Neural progenitor cell (in vitro differentiated cells): Measurements from ENCODE around the gene KAT2B. TPM values are rescaled to one million over a fixed set of nuclear protein-coding genes. Genes with fewer than 3 reads are reported as not detected.
"Not testable (repeated sequence)": the region's sequence is repeated elsewhere in the genome, so short reads cannot be mapped to it uniquely, and the experiment has no call there.

Source experiments
- DNase-seq: peaks from one replicate; pipeline ENCODE4 v3.0.0-alpha.2; 2016; ENCODE audit warnings: low spot score
- H2AFZ ChIP-seq: fragments of 200-600 bp; sonication (generic); replicated peaks from 2 replicates; pipeline ENCODE4 v1.6.1; 2016; ENCODE audit warnings: antibody characterized with exemption
- H3F3A ChIP-seq: fragments of 200-600 bp; sonication (generic); 2 replicates; pipeline ENCODE4 v1.6.1; 2016; ENCODE audit warnings: antibody characterized with exemption, low read depth
- H3K27ac ChIP-seq: fragments of 200-600 bp; sonication (generic); 2 replicates; pipeline ENCODE4 v1.5.1; 2016; ENCODE audit warnings: mild to moderate bottlenecking
- H3K27me3 ChIP-seq: fragments of 200-600 bp; sonication (generic); 2 replicates; pipeline ENCODE4 v1.6.1; 2016; ENCODE audit warnings: mild to moderate bottlenecking, moderate library complexity
- H3K36me3 ChIP-seq: fragments of 200-600 bp; sonication (generic); 2 replicates; pipeline ENCODE4 v1.5.1; 2016
- H3K4me1 ChIP-seq: fragments of 200-600 bp; sonication (generic); 2 replicates; pipeline ENCODE4 v1.6.1; 2016; ENCODE audit warnings: mixed run types
- H3K4me2 ChIP-seq: fragments of 200-600 bp; sonication (generic); 2 replicates; pipeline ENCODE4 v1.6.1; 2016
- H3K4me3 ChIP-seq: fragments of 200-600 bp; sonication (generic); 2 replicates; pipeline ENCODE4 v1.5.1; 2016
- H3K79me2 ChIP-seq: fragments of 200-600 bp; sonication (generic); 2 replicates; pipeline ENCODE4 v1.6.1; 2016; ENCODE audit warnings: low read depth
- H3K9ac ChIP-seq: fragments of 200-600 bp; sonication (generic); 2 replicates; pipeline ENCODE4 v1.6.1; 2016
- H3K9me3 ChIP-seq: fragments of 200-600 bp; sonication (generic); 2 replicates; pipeline ENCODE4 v1.5.1; 2016; ENCODE audit warnings: low read depth
- H4K20me1 ChIP-seq: fragments of 200-600 bp; sonication (generic); 2 replicates; pipeline ENCODE4 v1.6.1; 2016; ENCODE audit warnings: low read depth
- H3K27ac Mint-ChIP-seq: 3 replicates; pipeline ENCODE4 v1.8.0; 2021; ENCODE audit warnings: mixed read lengths
- H3K27me3 Mint-ChIP-seq: 2 replicates; pipeline ENCODE4 v1.8.0; 2022; ENCODE audit warnings: low read depth, mild to moderate bottlenecking, inconsistent platforms, moderate library complexity, mixed read lengths; ENCODE audit not compliant: insufficient read depth
- H3K36me3 Mint-ChIP-seq: 3 replicates; pipeline ENCODE4 v1.8.0; 2021; ENCODE audit warnings: mixed read lengths
- H3K4me1 Mint-ChIP-seq: 3 replicates; pipeline ENCODE4 v1.8.0; 2021; ENCODE audit warnings: mixed read lengths
- H3K4me3 Mint-ChIP-seq: 3 replicates; pipeline ENCODE4 v1.8.0; 2021; ENCODE audit warnings: mild to moderate bottlenecking, moderate library complexity, mixed read lengths
- H3K9me3 Mint-ChIP-seq: 3 replicates; pipeline ENCODE4 v1.8.0; 2020; ENCODE audit warnings: mixed read lengths
- CTCF ChIP-seq: fragments of 200-600 bp; sonication (generic); IDR thresholded peaks from 2 replicates; pipeline ENCODE4 v1.5.1; 2017; ENCODE audit warnings: antibody characterized with exemption, mild to moderate bottlenecking
- EZH2 ChIP-seq: fragments of 200-600 bp; sonication (generic); IDR thresholded peaks from 2 replicates; pipeline ENCODE4 v1.6.1; 2017; ENCODE audit warnings: antibody characterized with exemption, mild to moderate bottlenecking, moderate library complexity
- EZH2phosphoT487 ChIP-seq: fragments of 200-600 bp; sonication (generic); IDR thresholded peaks from 2 replicates; pipeline ENCODE4 v1.6.1; 2017; ENCODE audit warnings: antibody characterized with exemption
- total RNA-seq: library from RNA; depleted of rRNA; stranded (reverse); fragments of >200 nt; gene quantifications from 2 replicates; pipeline ENCODE4 v1.2.3, GENCODE V29; 2015; ENCODE audit warnings: low replicate concordance

KAT2B gene
- total RNA-seq, 1 donor from 2014 or later = 21.6 TPM

- H3K36me3 Mint-ChIP-seq = no peaks in the 10 kb centered on the region
- H3K27me3 Mint-ChIP-seq = peaks cover 2% of the 10 kb centered on the region
- no peak overlapping the region for H3K4me2 ChIP-seq
- H3K4me1 Mint-ChIP-seq = peaks cover 32% of the 10 kb centered on the region
- no peak for DNase-seq
- H3K27ac Mint-ChIP-seq = no peak overlapping the region
- H3K4me1 ChIP-seq = peaks cover 29% of the 10 kb centered on the region
- H3K4me3 ChIP-seq = no peak overlapping the region
- H2AFZ ChIP-seq = no peak overlapping the region
- H3F3A ChIP-seq = peaks cover 29% of the 10 kb centered on the region
- H3K9me3 ChIP-seq = no peaks in the 10 kb centered on the region
- no peak overlapping the region for H3K27ac ChIP-seq
- H3K36me3 ChIP-seq = no peaks in the 10 kb centered on the region
- no peak overlapping the region for H3K9ac ChIP-seq
- H3K27me3 ChIP-seq = no peaks in the 10 kb centered on the region
- H4K20me1 ChIP-seq = peaks cover 26% of the 10 kb centered on the region
- H3K9me3 Mint-ChIP-seq = no peaks in the 10 kb centered on the region
- H3K4me3 Mint-ChIP-seq = no peak overlapping the region
- peaks cover 76% of the 10 kb centered on the region for H3K79me2 ChIP-seq
- no peak for TF ChIP-seq EZH2
- TF ChIP-seq CTCF = no peak
- TF ChIP-seq EZH2phosphoT487 = no peak
These were observed 3.6 kb downstream of the KAT2B start for GRCh38 chr3:20043825-20044224.

GRCh38 chr3:20045141-20045540 lies 4.9 kb downstream of the KAT2B start:
- not testable (repeated sequence) for H3K36me3 Mint-ChIP-seq, H3K36me3 ChIP-seq, H3K27ac ChIP-seq, H3K27me3 ChIP-seq, DNase-seq, H3K4me3 Mint-ChIP-seq, H3K9me3 ChIP-seq, H3K4me3 ChIP-seq, H3K4me2 ChIP-seq, H3K27me3 Mint-ChIP-seq, H3K9ac ChIP-seq, H3K9me3 Mint-ChIP-seq, H3K27ac Mint-ChIP-seq, H2AFZ ChIP-seq
- H3K79me2 ChIP-seq = peaks cover 87% of the 10 kb centered on the region
- H4K20me1 ChIP-seq = peaks cover 26% of the 10 kb centered on the region
- H3K4me1 ChIP-seq = peaks cover 28% of the 10 kb centered on the region
- H3F3A ChIP-seq = peaks cover 16% of the 10 kb centered on the region
- H3K4me1 Mint-ChIP-seq = peaks cover 29% of the 10 kb centered on the region

- H3F3A ChIP-seq = peaks cover 4% of the 10 kb centered on the region
- no peak overlapping the region for H2AFZ ChIP-seq
- no peaks in the 10 kb centered on the region for H3K36me3 ChIP-seq
- TF ChIP-seq EZH2phosphoT487 (no peak), CTCF (no peak), EZH2 (no peak)
- H3K79me2 ChIP-seq = peaks cover 86% of the 10 kb centered on the region
- H4K20me1 ChIP-seq = peaks cover 20% of the 10 kb centered on the region
- no peaks in the 10 kb centered on the region for H3K9me3 Mint-ChIP-seq
- H3K27ac ChIP-seq = no peak overlapping the region
- H3K4me2 ChIP-seq = no peak overlapping the region
- H3K36me3 Mint-ChIP-seq = no peaks in the 10 kb centered on the region
- DNase-seq = no peak
- peaks cover 2% of the 10 kb centered on the region for H3K27me3 Mint-ChIP-seq
- H3K27me3 ChIP-seq = no peaks in the 10 kb centered on the region
- no peak overlapping the region for H3K27ac Mint-ChIP-seq
- H3K9me3 ChIP-seq = no peaks in the 10 kb centered on the region
- no peak overlapping the region for H3K4me3 ChIP-seq
- H3K9ac ChIP-seq = no peak overlapping the region
- no peak overlapping the region for H3K4me3 Mint-ChIP-seq
- peaks cover 24% of the 10 kb centered on the region for H3K4me1 Mint-ChIP-seq
- peaks cover 28% of the 10 kb centered on the region for H3K4me1 ChIP-seq
These were observed 6.3 kb downstream of the KAT2B start for GRCh38 chr3:20046556-20046955.

- no peak overlapping the region for H3K27ac ChIP-seq
- H4K20me1 ChIP-seq = peaks cover 12% of the 10 kb centered on the region
- no peak overlapping the region for H3K9ac ChIP-seq
- no peaks in the 10 kb centered on the region for H3K36me3 ChIP-seq
- H3K36me3 Mint-ChIP-seq = no peaks in the 10 kb centered on the region
- no peak for TF ChIP-seq EZH2phosphoT487
- TF ChIP-seq CTCF = no peak
- no peak for TF ChIP-seq EZH2
- H3K4me2 ChIP-seq = no peak overlapping the region
- no peak for DNase-seq
- H3K27ac Mint-ChIP-seq = no peak overlapping the region
- H3K9me3 ChIP-seq = no peaks in the 10 kb centered on the region
- no peaks in the 10 kb centered on the region for H3F3A ChIP-seq
- no peak overlapping the region for H2AFZ ChIP-seq
- H3K27me3 ChIP-seq = no peaks in the 10 kb centered on the region
- H3K4me1 Mint-ChIP-seq = peaks cover 17% of the 10 kb centered on the region
- H3K9me3 Mint-ChIP-seq = no peaks in the 10 kb centered on the region
- H3K4me3 Mint-ChIP-seq = no peak overlapping the region
- peaks cover 85% of the 10 kb centered on the region for H3K79me2 ChIP-seq
- H3K27me3 Mint-ChIP-seq = peaks cover 2% of the 10 kb centered on the region
- H3K4me1 ChIP-seq = peaks cover 21% of the 10 kb centered on the region
- no peak overlapping the region for H3K4me3 ChIP-seq
These were observed 7.1 kb downstream of the KAT2B start for GRCh38 chr3:20047341-20047779.
